ENCODE measurements around the gene CRX. TPM values are rescaled to one million over a fixed set of nuclear protein-coding genes. Genes with fewer than 3 reads are reported as not detected.

CRX gene
- total RNA-seq, 1 donor = not detected

DNA sequence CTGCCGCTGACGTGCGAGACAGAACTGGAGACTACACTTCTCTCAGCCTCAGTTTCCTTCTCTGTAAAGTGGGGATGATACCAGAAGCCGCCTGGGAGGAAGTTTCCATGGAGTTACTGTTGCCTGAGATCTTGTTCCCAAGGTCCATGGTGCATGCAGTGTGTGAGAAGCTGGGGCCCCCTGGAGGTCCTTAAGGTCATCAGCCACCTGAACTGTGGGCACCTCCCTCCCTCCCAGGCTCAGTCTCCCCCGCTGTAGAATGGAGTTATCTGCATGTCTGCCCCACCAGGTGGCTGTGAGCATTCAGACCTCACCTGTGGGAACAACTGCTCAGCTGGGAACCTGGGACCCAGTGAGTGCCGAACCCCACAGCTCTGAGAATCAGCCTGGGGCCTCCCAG lies 2.7 kb downstream of the CRX start:
- TF ChIP-seq, protein P1, sequence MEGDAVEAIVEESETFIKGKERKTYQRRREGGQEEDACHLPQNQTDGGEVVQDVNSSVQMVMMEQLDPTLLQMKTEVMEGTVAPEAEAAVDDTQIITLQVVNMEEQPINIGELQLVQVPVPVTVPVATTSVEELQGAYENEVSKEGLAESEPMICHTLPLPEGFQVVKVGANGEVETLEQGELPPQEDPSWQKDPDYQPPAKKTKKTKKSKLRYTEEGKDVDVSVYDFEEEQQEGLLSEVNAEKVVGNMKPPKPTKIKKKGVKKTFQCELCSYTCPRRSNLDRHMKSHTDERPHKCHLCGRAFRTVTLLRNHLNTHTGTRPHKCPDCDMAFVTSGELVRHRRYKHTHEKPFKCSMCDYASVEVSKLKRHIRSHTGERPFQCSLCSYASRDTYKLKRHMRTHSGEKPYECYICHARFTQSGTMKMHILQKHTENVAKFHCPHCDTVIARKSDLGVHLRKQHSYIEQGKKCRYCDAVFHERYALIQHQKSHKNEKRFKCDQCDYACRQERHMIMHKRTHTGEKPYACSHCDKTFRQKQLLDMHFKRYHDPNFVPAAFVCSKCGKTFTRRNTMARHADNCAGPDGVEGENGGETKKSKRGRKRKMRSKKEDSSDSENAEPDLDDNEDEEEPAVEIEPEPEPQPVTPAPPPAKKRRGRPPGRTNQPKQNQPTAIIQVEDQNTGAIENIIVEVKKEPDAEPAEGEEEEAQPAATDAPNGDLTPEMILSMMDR (IDR thresholded peaks at IDR 0.05; ENCODE audit: insufficient read depth, low read depth, low read length) = no peak
- no peak for DNase-seq (ENCODE audit: low read depth)
- no peak overlapping the region for H3K4me3 ChIP-seq (ENCODE audit: low read depth, low read length)

DNA sequence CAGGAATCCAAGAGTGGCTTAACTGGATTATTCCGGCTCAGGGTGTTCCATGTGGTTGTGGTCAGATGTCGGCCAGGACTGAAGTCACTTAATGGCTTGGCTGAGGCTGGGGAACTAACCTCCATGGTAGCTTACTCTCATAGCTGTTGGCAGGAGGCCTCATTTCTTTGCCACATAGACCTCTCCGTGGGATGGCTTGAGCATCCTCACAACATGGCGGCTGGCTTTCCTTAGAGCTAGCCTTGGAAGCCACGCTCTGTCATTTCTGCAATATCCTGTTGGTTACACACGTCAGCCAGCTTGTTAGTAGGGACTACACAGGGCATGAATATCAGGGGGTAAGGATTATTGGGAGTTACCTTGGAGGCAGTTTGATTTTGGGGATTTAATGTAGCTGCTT lies 5.1 kb downstream of the CRX start:
- TF ChIP-seq, protein P1 (IDR thresholded peaks at IDR 0.05; ENCODE audit: insufficient read depth, low read depth, low read length) = no peak
- no peak overlapping the region for H3K4me3 ChIP-seq (ENCODE audit: low read depth, low read length)
- DNase-seq (ENCODE audit: low read depth) = no peak

DNA sequence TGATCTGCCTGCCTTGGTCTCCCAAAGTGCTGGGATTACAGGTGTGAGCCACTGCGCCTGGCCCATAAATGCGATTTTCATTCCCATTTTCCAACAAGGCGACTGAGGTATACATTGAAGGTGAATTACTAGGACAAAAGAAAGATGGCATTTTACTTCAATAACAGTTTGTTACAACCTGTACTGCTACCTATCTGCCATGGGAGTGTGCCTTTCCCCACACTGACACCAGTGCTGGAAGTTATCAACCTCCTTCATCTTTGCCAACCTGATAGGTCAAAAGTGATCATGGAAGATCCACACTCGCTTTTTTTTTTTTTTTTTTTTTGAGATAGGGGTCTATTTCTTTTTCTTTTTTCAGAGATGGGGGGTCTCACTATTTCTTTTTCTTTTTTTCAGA lies 11.0 kb downstream of the CRX start:
- no peak overlapping the region for H3K4me3 ChIP-seq (ENCODE audit: low read depth, low read length)
- TF ChIP-seq, protein P1 (IDR thresholded peaks at IDR 0.05; ENCODE audit: insufficient read depth, low read depth, low read length) = no peak

DNA sequence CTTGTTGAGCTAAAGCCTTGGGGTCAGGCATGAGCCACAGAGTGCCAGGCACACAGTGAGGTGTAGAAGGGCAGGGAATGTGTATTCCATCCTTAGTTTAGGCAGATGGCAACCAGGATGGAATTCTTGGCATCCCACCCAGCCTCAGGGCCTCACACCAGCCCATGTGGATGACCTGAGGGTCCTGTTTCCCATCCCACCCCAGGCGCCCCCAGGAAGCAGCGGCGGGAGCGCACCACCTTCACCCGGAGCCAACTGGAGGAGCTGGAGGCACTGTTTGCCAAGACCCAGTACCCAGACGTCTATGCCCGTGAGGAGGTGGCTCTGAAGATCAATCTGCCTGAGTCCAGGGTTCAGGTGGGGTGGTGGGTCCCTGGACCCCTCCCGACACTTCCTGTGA lies 14.3 kb downstream of the CRX start:
- TF ChIP-seq, protein P1 (IDR thresholded peaks at IDR 0.05; ENCODE audit: insufficient read depth, low read depth, low read length) = no peak
- H3K4me3 ChIP-seq (ENCODE audit: low read depth, low read length) = no peak overlapping the region

More for the DNA sequence above, 11.0 kb downstream of the CRX start:
- DNase-seq (ENCODE audit: low read depth) = no peak

DNA sequence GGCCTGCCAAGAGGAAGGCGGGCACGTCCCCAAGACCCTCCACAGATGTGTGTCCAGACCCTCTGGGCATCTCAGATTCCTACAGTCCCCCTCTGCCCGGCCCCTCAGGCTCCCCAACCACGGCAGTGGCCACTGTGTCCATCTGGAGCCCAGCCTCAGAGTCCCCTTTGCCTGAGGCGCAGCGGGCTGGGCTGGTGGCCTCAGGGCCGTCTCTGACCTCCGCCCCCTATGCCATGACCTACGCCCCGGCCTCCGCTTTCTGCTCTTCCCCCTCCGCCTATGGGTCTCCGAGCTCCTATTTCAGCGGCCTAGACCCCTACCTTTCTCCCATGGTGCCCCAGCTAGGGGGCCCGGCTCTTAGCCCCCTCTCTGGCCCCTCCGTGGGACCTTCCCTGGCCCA lies 17.7 kb downstream of the CRX start:
- TF ChIP-seq, protein P1 (IDR thresholded peaks at IDR 0.05; ENCODE audit: insufficient read depth, low read depth, low read length) = no peak
- no peak overlapping the region for H3K4me3 ChIP-seq (ENCODE audit: low read depth, low read length)
- DNase-seq (ENCODE audit: low read depth) = no peak

More for the DNA sequence above, 14.3 kb downstream of the CRX start:
- no peak for DNase-seq (ENCODE audit: low read depth)

DNA sequence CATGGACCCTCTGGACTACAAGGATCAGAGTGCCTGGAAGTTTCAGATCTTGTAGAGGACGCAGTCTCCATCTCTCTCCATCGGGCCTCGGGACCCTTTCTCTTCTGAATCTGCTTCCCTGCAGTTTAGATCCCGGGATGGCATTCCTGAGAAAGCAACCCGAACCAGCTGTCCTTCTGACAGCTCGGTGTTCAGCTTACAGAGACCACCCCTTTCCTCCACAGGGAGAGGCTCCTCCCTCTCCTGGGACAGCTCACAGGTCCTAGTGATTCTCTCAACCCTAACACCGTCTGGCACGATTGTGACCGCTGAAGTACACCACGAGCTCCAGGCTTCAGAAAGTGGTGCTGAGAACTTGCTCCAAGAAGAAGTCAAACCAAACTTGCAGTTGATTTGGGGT lies 18.2 kb downstream of the CRX start:
- TF ChIP-seq, protein P1 (IDR thresholded peaks at IDR 0.05; ENCODE audit: insufficient read depth, low read depth, low read length) = no peak
- H3K4me3 ChIP-seq (ENCODE audit: low read depth, low read length) = no peak overlapping the region
- DNase-seq (ENCODE audit: low read depth) = no peak

DNA sequence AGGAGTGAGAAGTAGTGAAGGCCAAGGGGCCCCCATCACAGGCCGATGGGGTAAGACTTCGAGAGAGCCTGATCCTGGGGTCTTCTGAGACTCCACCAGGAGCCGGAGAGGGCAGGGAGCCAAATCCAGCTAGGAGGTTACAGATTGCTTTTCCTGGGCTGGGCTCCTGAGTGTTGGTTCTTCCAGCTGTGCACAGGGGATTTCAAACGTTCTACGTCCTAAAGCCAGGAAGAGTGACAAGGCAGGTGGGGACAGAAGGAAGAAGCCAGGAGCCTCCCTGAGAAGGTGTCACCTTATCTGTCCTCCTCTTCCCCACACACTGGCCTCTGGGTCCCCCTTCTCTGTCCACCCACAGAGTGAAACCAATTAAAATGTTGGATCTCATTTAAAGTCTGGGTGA lies 21.2 kb downstream of the CRX start:
- TF ChIP-seq, protein P1 (IDR thresholded peaks at IDR 0.05; ENCODE audit: insufficient read depth, low read depth, low read length) = no peak
- no peak overlapping the region for H3K4me3 ChIP-seq (ENCODE audit: low read depth, low read length)
- DNase-seq (ENCODE audit: low read depth) = no peak
